ENCODE measurements around the gene DTX2.
"Not testable (repeated sequence)": the region's sequence is repeated elsewhere in the genome, so short reads cannot be mapped to it uniquely, and the experiment has no call there.

DTX2 gene

DNA sequence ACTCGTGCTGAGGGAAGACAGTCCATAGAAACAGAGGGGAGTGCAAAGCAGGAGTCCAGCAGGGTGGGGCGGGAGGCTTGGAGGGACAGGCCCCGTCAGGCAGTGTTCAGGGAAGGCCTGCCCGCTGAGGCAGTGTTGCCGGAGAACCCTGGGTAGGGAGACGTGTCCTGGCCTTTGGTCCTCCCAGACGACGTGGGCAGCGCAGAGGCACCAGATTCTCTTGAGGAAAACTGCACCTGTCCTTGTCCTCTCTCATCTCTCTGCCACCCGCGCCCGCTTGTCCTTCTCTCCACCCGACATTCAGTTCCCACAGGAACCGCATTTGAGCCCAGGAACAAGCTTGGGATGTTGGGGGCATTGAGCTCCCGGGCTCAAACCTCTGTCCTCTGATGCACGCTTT lies 34.2 kb downstream of the DTX2 start:
- not testable (repeated sequence) for DNase-seq

DNA sequence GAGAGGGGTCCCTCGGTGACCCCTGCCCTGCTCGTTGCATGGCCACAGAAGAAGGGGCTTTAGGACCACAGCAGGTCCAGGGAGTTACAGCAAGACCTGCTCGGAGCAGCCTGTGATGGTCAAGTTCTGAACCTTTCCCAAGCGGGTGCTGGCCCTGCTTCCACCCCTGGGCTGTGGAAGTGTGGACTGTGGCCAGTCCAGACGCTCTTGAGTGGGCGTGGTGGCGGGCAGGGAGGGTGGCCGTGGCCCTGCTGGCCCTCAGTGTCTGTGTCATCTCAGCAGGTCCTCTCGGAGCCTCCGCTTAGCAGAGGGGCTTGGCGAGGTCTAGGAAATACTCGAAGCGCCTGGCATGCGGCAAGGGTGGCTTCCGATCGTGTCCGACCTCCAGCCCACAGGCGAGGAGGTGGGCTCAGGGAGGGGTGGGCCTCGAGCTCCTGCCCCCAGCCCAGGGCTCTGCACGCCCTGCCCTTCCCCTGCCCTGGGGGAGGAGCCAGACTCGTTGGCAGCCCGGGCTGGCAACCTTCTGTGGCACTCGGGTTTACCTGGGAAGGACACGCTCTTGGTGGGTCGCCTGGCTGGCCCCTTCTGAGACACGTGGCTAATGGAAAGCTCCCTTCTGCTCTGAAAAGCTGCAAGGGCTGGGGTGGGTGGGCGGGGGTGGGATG lies 36.5 kb downstream of the DTX2 start:
- not testable (repeated sequence) for DNase-seq

DNA sequence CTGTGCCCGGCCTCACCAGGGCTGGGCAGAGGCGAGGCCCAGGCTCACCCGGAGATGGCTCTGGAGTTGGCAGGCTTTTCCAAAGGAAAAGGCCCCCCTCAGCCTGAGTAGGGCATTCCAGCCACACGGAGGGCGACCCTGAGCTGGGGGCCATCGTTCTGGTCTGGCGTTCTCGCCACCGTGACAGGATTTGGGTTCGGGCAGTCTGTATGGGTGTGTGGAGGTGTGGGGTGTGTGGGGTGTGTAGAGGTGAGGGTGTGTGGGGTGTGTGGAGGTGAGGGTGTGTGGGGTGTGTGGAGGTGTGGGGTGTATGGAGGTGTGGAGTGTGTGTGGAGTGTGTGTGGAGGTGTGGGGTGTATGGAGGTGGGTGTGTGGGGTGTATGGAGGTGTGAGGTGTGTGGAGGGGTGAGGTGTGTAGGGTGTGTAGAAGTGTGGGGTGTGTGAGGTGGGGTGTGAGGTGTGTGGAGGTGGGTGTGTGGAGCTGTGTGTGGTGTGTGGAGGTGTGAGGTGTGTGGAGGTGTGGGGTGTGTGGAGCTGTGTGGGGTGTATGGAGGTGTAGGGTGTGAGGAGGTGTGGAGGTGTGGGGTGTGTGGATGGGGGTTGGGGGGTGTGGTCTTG lies 37.2 kb downstream of the DTX2 start:
- not testable (repeated sequence) for DNase-seq

DNA sequence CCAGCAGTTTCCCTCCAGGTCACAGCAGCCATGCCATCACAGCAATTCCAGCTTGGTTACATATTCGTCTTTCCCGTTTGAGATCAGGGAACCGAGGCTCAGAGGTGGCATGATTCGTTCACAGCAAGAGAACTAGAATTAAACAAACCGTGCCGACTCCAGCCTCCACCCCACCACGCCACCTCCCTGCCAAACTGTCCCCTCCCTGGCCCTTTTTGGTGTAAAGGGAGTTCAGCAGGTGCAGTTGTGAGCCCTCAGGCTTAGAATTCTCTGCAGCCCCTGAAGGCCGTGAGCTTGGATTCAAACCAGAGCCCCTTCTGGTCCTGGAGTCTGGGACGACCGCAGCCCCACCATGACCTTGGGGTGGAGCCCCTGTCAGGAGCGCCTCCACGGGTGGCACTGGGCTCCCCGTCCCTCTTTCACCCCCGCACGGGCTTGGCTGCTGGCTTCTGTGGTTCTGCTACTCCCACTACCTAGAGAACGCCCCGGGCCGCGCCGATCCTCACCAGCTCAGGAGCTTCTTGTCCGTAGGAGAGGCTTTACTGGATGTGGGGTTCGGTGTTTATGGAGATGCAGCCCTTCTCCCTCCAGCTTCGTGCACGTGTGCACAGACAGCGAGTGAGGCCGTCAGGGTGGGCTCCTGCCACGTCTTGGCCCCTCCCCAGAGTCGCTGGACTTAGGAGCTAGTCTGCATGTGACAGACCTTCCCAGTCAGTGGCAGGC lies 37.9 kb downstream of the DTX2 start:
- DNase-seq, result not testable (repeated sequence)

DNA sequence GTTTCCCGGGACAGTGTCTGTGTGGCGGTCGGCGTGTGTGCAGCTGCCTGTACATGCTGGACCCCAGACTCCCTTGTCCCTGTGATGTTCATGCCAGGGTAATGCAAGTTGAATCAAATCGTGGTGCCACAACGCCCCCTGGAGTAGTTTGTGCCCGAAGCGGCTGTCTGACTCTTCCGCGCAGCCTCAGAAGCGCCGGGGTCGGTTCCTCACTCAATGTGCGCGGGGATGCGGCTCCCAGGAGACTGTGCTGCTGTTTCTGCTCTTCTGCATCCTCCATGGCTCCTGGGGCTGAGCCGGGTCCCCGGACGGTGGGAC lies 38.4 kb downstream of the DTX2 start:
- DNase-seq, result not testable (repeated sequence)

DNA sequence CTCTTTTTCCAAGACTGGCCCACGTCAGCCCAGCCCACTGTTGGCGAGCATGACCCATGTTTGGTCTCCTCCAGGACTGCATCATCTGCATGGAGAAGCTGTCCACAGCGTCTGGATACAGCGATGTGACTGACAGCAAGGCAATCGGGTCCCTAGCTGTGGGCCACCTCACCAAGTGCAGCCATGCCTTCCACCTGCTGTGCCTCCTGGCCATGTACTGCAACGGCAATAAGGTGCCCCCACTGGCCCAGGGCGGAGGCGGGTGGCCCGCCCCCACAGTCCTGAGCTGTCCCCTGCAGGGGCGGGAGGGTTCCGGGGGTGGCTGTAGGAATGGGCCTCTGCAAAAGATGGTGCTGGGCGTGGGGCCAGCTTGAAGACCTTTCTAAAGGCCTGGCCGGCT lies 40.7 kb downstream of the DTX2 start:
- not testable (repeated sequence) for DNase-seq

DNA sequence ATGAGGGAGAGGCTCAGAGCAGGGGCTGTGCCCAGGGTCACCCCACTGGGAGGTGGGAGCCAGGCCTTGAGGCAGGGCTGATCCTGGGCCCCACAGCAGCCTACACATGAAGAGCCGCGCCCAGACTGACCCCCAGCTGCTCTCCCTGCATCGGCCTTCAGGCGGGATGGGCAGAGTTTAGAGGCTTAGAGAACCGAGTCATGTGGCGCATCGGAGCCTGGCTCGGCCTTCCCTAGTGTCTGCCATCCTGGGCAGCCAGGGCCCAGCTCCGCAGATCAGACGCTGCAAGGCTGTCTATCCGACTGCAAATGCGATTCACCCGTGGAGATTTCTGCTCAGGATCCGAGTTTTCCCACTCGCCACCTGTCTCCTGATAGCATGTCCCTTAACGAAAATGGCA lies 41.3 kb downstream of the DTX2 start:
- not testable (repeated sequence) for DNase-seq

DNA sequence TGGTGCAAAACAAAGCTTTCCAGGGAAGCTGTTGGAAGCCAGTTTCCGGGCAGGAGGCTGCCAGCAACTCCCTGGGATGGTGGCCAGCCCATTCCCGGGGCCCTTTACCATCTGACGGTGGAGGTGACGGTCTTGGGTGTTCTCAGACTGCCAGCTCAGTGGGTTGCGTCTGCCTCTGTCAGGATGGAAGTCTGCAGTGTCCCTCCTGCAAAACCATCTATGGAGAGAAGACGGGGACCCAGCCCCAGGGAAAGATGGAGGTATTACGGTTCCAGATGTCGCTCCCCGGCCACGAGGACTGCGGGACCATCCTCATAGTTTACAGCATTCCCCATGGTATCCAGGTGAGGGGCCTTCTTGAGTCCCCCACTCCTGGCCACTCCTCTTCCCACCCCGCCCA lies 41.7 kb downstream of the DTX2 start:
- not testable (repeated sequence) for DNase-seq

DNA sequence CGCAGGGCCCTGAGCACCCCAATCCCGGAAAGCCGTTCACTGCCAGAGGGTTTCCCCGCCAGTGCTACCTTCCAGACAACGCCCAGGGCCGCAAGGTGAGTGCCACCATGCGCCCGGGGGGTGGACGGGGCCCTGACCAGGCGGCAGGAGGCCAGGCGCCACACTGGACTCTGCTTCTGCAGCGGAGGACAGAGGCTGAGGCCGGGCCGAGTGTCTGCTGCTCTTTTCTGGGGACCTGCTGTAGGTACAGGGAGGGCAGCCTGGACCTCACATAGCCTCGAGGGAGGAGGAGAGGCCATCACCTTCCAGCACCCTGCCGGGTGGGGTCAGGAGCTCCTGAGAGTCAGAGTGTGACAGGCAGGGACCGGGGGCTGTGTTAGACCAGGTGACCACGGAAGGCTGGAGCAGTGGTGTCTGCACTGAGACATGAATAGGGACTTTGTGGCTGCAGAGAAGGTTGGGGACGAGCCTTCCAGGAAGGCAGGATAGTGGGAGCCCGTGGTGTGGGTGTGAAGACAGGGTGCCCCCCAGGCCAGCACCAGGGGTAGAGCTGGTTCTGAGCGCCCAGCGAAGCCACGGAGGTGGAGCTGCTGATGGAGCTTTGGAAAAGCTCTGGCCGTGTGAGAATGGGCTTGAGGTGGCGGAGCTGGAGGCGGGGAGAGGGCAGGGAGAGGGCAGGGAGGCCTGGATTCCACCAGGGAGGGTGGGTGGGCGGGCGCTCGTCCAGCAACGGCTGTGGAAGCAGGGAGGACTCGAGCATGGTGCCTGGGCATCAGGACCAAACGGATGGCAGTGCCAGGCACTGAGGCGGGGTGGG lies 43.0 kb downstream of the DTX2 start:
- not testable (repeated sequence) for DNase-seq

DNA sequence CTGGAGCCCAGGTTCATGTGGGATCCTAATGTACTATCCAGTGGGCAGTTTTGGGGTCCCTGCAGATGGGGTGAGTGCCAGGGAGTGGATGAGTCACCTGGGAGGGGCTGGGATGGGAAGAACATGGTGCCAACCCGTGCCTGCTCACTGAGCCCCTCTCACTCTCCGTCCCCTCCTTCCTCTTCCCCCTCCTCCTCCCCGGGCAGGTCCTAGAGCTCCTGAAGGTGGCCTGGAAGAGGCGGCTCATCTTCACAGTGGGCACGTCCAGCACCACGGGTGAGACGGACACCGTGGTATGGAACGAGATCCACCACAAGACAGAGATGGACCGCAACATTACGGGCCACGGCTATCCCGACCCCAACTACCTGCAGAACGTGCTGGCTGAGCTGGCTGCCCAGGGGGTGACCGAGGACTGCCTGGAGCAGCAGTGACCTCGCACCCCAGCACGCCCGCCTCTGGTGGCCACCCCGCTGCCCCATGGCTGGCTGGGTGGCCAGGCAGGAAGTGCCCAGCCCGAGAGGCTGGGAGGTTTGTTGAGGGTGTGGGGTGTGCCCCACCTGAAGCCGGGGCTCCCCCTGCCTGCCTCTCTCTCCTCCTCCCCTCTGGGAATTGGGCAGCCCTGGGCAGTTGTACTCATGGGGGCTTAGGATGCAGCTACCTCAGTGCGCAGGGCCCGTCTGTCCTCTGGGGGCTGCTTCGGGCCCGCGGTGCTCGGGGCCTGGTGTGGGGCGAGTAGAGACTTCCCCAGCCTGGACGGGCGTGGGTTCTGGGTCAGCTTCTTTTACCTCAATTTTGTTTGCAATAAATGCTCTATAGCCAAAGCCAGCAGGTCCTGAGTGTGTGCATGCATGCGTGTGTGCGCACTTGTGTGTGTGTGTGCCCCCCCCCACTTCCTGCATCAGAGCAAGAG lies 43.9 kb downstream of the DTX2 start:
- no peak for DNase-seq

DNA sequence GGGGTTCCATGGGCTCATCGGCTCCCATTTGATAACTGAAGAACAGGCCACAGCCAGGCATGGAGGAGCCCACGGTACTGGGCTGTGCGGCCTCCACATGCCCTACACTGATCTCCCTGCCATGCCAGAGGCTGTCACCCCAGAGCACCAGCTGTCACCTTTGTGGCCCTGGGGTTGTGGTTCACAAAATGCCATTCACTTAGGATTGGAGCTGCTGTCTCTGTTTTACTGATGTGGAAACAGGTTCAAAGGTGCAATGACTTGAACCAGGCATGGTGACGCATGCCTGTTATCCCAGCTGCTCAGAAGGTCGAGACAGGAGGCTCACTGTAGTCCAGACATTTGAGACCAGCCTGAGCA lies 44.6 kb downstream of the DTX2 start:
- DNase-seq, result no peak

DNA sequence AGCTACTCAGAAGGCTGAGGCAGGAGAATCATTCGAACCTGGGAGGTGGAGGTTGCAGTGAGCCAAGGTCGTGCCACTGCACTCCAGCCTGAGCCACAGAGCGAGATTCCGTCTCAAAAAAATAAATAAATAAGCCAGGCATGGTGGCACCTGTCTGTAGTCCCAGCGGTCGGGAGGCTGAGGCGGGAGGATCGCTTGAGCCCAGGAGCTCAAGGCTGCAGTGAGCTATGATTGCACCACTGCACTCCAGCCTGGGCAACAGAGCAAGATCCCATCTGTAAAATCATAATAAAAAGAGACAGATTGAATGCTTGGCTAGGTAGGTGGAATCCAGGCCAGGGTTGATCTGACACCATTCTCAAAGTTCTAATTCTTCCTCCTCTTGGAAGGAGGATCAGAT lies 45.1 kb downstream of the DTX2 start:
- DNase-seq, result not testable (repeated sequence)

DNA sequence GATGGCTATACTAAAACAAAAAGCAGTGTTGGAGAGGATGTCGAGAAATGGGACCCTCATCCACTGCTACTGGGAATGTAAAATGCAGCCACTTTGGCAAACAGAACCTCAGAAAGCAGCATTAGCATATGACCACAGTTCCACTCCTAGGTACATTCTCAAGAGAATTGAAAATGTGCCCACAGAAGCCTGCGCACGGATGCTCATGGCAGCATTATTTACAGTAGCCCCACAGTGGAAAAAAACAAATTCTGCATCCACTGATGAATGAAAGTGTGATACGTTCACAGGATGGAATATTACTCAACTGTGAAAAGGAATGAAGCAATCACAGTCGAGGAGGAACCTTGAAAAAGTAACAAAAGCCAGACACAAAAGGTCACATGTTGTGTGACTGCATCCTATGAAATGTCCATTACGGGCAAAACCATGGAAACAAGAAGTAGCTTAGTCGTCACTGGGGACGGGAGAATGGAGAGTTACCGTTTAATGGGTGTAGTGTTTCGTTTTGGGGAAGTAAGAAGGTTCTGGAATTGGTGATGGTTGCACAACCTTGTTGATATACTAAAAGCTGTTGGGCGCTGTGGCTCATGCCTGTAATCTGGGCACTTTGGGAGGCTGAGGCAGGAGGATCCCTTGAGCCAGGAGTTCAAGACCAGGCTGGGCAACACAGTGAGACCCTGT lies 46.4 kb downstream of the DTX2 start:
- DNase-seq, result no peak

DNA sequence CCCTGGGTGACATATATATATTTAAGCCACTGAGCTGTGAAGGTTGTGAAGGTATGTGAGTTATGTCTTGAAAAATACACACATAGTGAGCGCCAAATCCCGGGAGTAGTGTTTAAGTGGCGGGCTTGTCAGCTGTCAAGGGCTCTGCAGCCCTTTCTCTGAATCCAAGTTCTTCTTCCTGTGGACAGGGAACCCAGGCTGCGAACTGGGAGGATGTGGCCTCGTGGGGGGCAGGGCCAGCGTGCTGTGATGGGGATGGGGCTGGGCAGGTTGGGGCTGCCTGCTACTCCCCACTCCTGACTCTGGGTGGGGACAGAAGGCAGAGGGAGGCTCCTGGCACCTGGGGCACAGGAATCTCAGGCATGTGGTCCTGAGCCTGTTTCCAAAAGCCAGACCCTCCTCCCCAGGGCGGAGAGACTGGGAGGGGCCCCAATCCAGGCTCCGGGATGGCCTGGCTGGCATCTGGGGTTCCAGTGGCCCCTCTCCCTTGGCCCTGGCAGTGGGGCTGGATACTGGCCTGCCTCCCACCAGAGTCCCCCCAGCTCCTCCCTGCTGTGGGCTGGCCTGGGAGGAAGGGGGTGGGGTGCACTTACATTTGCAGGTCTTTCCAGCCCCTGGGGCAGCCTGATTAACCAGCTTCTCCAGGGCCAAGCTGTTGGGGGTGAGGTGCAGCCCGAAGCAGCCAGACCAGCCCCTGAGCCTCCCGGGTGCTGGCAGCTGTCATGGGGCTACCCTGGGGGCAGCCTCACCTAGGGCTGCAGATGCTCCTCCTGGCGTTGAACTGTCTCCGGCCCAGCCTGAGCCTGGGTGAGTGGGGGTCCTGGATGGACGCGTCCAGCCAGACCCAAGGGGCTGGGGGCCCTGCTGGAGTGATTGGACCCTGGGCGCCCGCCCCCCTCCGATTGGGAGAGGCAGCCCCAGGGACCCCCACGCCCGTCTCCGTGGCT lies 48.7 kb downstream of the DTX2 start, which contains the start of gene UPK3B:
TSS of gene UPK3B (plus strand) at position 622 of the 947 bp plus-strand sequence. CDS start at position 723, 101 bp downstream.
- no peak for DNase-seq

DNA sequence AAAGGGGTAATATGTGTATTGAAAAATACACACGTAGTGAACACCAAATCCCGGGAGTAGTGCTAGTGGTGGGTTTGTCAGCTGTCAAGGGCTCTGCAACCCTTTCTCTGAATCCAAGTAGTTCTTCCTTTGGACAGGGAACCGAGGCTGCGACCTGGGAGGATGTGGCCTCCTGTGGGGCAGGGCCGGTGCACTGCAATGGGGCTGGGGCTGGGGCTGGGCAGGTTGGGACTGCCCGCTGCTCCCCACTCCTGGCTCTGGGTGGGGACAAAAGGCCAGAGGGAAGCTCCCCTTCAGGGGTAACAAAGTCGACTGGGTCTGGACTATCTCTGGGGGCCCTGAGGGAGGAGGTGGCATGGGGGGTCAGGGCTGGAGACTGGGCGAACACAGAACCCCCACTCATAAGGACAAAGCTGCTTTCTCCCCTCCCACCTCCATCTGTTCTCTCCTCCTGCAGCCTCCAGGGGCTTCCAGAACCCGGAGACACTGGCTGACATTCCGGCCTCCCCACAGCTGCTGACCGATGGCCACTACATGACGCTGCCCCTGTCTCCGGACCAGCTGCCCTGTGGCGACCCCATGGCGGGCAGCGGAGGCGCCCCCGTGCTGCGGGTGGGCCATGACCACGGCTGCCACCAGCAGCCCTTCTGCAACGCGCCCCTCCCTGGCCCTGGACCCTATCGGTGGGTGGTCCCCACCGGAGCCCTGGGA lies 49.8 kb downstream of the DTX2 start:
- not testable (repeated sequence) for DNase-seq

DNA sequence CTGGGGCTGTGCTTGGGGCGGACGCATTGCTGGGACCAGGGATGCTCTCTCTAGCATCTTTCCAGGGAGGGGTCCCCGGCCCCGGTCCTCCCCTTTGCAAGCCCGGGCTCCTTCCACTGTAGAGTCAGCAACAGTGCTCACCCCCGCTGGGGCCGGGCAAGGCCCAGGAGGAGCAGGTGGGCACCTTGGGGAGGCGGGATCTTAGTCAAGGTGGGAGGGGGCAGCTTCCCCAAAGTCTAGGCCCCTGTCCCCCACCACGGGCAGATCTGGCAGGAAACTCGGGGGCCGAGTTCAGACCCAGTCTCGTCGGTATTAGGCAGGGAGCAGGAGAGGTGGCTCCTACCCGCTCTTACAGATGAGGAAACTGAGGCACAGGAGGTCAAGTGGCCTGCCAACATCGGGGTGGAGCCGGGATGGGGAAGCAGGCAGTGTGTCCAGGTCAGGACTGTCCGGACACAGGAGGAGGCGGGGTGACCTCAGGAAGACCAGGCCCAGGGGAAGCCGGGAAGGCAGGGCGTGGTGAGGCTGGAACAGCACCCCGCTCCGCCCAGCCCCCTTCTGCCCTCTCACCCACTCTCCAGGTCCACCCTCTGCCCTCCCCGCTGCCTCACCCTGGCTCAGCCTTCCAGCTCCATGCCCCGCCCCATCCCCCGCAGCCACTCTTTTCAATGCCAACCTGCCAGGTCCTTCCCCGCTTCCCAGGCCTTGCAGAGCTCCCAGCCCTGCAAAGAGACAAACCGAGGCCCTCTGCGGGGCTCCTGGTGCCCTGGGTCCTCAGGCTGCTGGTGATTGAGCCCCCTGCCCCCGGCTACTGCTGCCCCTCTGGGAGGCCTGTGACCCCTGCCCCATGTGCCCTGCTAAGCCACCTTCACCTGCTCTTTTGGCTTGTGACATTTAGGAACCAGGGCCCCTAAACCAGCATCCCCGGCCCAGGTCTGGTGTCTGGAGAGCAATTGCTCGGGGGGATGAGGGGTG lies 50.7 kb downstream of the DTX2 start:
- DNase-seq, result not testable (repeated sequence)

DNA sequence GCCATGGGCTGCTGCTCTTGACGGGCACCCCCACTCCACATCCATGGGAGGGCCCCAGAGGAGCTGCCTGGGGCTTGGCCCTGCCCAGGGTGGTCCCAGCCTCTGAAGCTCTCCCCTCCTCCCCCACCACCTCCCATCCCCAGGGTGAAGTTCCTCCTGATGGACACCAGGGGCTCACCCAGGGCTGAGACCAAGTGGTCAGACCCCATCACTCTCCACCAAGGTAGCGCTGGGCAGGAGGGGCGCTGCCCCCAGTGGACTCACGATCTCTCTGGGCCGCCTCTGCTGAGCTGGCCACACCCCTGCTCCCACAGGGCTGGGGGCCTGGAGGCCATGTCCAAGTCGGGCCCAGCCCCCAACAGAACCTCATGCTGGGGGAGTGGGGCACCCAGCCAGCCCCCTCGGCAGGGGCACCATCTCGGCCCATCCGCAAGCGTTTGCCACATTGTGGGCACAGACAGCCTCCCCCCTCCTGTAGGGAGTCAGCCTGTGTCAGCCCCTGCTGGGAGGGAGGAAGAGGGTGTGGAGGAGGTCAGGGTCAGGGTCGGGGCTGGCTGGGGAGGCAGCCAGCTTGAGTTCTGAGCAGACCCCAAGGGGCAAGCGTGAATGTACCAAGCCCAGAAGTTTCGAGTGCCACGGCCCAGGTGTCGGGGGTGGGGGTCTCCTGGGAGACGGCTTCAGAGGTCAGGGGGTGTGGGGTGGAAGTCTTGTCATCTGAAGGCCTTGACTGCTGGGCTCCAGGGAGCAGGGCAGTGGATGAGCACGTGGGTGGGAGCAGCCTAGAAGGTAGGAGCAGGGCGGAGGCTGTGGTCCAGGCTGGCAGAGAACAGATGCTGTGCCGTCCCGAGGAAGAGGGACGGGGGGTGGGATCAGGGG lies 51.7 kb downstream of the DTX2 start:
- DNase-seq, result no peak

All from NCI-H1930 (cell line).